Measurements from ENCODE around the gene IKZF3. TPM values are rescaled to one million over a fixed set of nuclear protein-coding genes. Genes with fewer than 3 reads are reported as not detected.

The IKZF3 gene
- total and polyA plus RNA-seq, 10 of the 15 experiments (the other 5 are each of a cell fraction or from before 2014, with no cell fraction given): 5.5 to 98.2 (median 47.6) TPM

- TF ChIP-seq RELA (IDR thresholded peaks at IDR 0.05; ENCODE audit: borderline replicate concordance, partially characterized antibody) (peak; percentile 95), CBFB (IDR thresholded peaks at IDR 0.05; ENCODE audit: low read depth) (peak; percentile 95), E2F8 (IDR thresholded peaks at IDR 0.05; ENCODE audit: low read depth, partially characterized antibody) (no peak), MYC (IDR thresholded peaks at IDR 0.05; ENCODE audit: insufficient read depth, insufficient read length, insufficient replicate concordance, low read length, severe bottlenecking) (no peak), SMARCA5 (IDR thresholded peaks at IDR 0.05) (no peak), ZBTB11 (CRISPR knock-in tag; IDR thresholded peaks at IDR 0.05) (no peak), POLR2A (IDR thresholded peaks at IDR 0.05; ENCODE audit: low read depth, low read length) (peak; percentile 70), SREBF1 (IDR thresholded peaks at IDR 0.05; ENCODE audit: low read length) (no peak), STAT1 (conservative IDR thresholded peaks at IDR 0.05) (no peak), CBX3 (IDR thresholded peaks at IDR 0.05; ENCODE audit: borderline replicate concordance, low read depth) (no peak), TBL1XR1 (IDR thresholded peaks at IDR 0.05; ENCODE audit: low read depth, low read length) (peak; percentile 97), ATF2 (IDR thresholded peaks at IDR 0.05; ENCODE audit: low read length) (peak; percentile 58; the same call in 1 of the 2 replicates), EGR1 (IDR thresholded peaks at IDR 0.05; ENCODE audit: borderline replicate concordance in 1 of 2, low read depth in 2 of 2, low read length in 2 of 2) (peak in 1 of 2 experiments; percentile 25; a peak in 1 of 3 replicates), BCL11A (IDR thresholded peaks at IDR 0.05; ENCODE audit: low read depth, low read length) (peak; percentile 71; the same call in 1 of the 2 replicates), PML (IDR thresholded peaks at IDR 0.05; ENCODE audit: low read length) (0 out of 2 replicates have a peak, but pooled peaks have one; percentile 24), POLR2AphosphoS5 (IDR thresholded peaks at IDR 0.05; ENCODE audit: low read length) (peak; percentile 92), TCF7 (IDR thresholded peaks at IDR 0.05; ENCODE audit: borderline replicate concordance) (0 out of 2 replicates have a peak, but pooled peaks have one; percentile 22), CEBPB (IDR thresholded peaks at IDR 0.05; ENCODE audit: borderline replicate concordance in 1 of 2, low read depth in 2 of 2, low read length in 2 of 2) (no peak)
- TF ChIP-seq, protein P1, sequence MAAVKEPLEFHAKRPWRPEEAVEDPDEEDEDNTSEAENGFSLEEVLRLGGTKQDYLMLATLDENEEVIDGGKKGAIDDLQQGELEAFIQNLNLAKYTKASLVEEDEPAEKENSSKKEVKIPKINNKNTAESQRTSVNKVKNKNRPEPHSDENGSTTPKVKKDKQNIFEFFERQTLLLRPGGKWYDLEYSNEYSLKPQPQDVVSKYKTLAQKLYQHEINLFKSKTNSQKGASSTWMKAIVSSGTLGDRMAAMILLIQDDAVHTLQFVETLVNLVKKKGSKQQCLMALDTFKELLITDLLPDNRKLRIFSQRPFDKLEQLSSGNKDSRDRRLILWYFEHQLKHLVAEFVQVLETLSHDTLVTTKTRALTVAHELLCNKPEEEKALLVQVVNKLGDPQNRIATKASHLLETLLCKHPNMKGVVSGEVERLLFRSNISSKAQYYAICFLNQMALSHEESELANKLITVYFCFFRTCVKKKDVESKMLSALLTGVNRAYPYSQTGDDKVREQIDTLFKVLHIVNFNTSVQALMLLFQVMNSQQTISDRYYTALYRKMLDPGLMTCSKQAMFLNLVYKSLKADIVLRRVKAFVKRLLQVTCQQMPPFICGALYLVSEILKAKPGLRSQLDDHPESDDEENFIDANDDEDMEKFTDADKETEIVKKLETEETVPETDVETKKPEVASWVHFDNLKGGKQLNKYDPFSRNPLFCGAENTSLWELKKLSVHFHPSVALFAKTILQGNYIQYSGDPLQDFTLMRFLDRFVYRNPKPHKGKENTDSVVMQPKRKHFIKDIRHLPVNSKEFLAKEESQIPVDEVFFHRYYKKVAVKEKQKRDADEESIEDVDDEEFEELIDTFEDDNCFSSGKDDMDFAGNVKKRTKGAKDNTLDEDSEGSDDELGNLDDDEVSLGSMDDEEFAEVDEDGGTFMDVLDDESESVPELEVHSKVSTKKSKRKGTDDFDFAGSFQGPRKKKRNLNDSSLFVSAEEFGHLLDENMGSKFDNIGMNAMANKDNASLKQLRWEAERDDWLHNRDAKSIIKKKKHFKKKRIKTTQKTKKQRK (IDR thresholded peaks at IDR 0.05; ENCODE audit: low read depth, low read length): no peak
Observed at GRCh38 chr17:39755554-39756379, 108.3 kb downstream of the IKZF3 start (continued).
